Sigmoid colon (tissue), 7 donors: ENCODE results near the gene PRR19. TPM values are rescaled to one million over a fixed set of nuclear protein-coding genes. Genes with fewer than 3 reads are reported as not detected.
"Not testable (repeated sequence)": the region's sequence is repeated elsewhere in the genome, so short reads cannot be mapped to it uniquely, and the experiment has no call there.

Experiments used
- DNase-seq: peaks from one replicate; pipeline ENCODE4 v3.0.0-alpha.2; 2019
- H3K27ac ChIP-seq, 4 donors: fragments of 200-600 bp; sonication (generic); one replicate each; pipeline ENCODE4 v1.5.1; 2016 to 2019; ENCODE audit warnings: mild to moderate bottlenecking in 1 of 4
- H3K27me3 ChIP-seq, 3 donors: fragments of 200-600 bp; sonication (generic); one replicate each; pipeline ENCODE4 v1.5.1; 2019; ENCODE audit warnings: mild to moderate bottlenecking in 1 of 3
- H3K36me3 ChIP-seq, 4 donors: fragments of 200-600 bp; sonication (generic); one replicate each; pipeline ENCODE4 v1.5.1; 2016 to 2019
- H3K4me1 ChIP-seq, 4 donors: fragments of 200-600 bp; sonication (generic); one replicate each; pipeline ENCODE4 v1.5.1; 2017 to 2019
- H3K4me3 ChIP-seq, 4 donors: fragments of 200-600 bp; sonication (generic); one replicate each; pipeline ENCODE4 v1.5.1; 2017 to 2019; ENCODE audit warnings: mild to moderate bottlenecking in 2 of 4, moderate library complexity in 1 of 4
- H3K9me3 ChIP-seq, 4 donors: fragments of 200-600 bp in 3 of 4; sonication (generic) in 3 of 4; one replicate each; pipeline versions ENCODE4 v1.5.1 to v1.6.1; 2013 to 2019
- EP300 ChIP-seq, 4 donors: sonication (generic); formaldehyde crosslinking; IDR thresholded peaks; one replicate each; pipeline ENCODE4 v1.6.1; 2017; ENCODE audit warnings: antibody characterized with exemption in 4 of 4
- POLR2A ChIP-seq, 2 donors: fragments of 450-650 bp; IDR thresholded peaks; one replicate each; pipeline ENCODE4 v1.6.1; 2016; ENCODE audit warnings: antibody characterized with exemption in 2 of 2, mild to moderate bottlenecking in 2 of 2, moderate library complexity in 2 of 2
- POLR2AphosphoS5 ChIP-seq, 4 donors: sonication (generic); formaldehyde crosslinking; IDR thresholded peaks; one replicate each; pipeline ENCODE4 v1.6.1; 2017; ENCODE audit warnings: antibody characterized with exemption in 4 of 4
- WGBS, 2 donors: extraction: QIAGEN DNeasy Blood & Tissue Kit; methylation state at CpG; one replicate each; pipeline ENCODE4 v1.1.7; 2013; 5-methylcytosine and 5-hydroxymethylcytosine counted together
- intact Hi-C: fragments of 100-400 bp; cut with DNase I; formaldehyde crosslinking; loops from one replicate; pipeline ENCODE4 v1.15.1; 2023
- polyA plus RNA-seq, 3 donors: library from polyadenylated mRNA; stranded (reverse); fragments of 200-250 nt; gene quantifications; one replicate each; pipeline ENCODE4 v1.2.3, GENCODE V29; 2013
- total RNA-seq, 4 donors: library from RNA; depleted of rRNA; stranded (reverse); fragments of >200 nt; gene quantifications; one replicate each; pipeline ENCODE4 v1.1.0, GENCODE V29; 2016
- TF ChIP-seq, protein P1 (sequence below), 4 experiments: fragments of 450-650 bp in 3 of 4; fragments of 200-600 bp in 1 of 4; IDR thresholded peaks; one replicate each; pipeline ENCODE4 v1.5.1; 2016 to 2019; ENCODE audit warnings: antibody characterized with exemption in 4 of 4, mild to moderate bottlenecking in 3 of 4, moderate library complexity in 2 of 4
- donor health status: healthy with polysubstance abuse.
- donor health status: Bipolar disorder and iron deficiency.
- donor health status: healthy.

The PRR19 gene
- total and polyA plus RNA-seq, 7 donors, result 0.69 to 0.79 TPM; not detected in 5

DNA sequence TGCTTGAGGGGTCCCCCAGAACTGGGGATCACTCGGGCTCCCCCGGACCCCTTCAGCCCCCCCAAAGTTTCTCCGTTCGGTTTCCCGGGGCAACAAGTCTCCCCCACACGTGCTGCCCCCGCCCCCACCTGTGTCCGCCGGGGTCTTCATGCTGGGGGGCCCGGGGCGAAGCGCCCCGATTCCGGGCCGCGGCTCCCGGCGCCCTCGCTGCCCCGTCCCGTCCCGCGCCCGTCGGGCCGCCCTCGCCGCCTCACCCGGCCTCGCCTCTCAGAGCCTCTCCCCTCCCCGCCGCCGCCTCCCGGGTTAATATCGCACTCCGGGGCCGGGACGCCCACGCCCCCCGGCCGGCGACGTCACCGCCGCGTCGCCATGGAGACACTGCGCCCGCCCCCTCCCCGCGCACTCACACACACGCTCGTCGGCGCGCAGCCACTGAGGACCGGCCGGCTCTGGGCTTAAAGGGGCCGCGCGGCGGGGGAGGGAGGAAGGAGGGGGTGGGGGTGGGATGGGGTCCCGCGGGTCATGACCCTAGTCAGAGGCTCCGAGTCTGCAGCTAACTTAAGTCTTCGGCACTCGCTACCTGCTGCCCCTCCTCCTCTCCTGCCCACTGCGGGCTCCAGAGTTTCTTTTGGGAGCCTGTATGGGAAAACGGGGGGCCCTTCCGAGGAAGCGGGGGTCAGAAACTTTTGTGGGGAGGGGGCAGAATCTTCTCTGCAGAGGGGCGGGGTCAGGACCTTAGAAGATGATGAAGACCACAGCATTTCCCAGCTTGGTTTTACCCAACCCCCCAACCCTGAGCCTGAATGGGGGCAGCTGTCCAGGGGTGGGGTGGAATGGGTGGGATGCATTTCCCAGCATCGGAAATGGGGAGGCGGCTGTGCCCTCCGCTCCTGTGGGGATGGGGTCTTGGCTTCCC is 46.8 kb upstream of the PRR19 start, which contains the start of gene ERF:
ERF (minus strand) TSS at position 279 of the 916 bp plus-strand sequence; CDS start at position 150, 129 bp downstream.
- peak within 1 kb of the TSS; percentile 84 to 100 (median 98) for H3K4me3 ChIP-seq
- H3K36me3 ChIP-seq, result peaks cover 0 to under 1% (median under 1%) of the 10 kb centered on the region in 4 donors
- H3K4me1 ChIP-seq, result peaks cover 0 to 50% (median 39%) of the 10 kb centered on the region in 4 donors
- intact Hi-C loops, result loop anchor here (1.0 to 2.0 kb wide), 2 partner anchors 13 to 26 kb away; no protein-coding TSS in a partner anchor
- WGBS, 2 donors, result 1% methylated on average over 75 of the region's 75 CpGs
- TF ChIP-seq POLR2A (IDR thresholded peaks at IDR 0.05) (peak; percentile 33 to 53), POLR2AphosphoS5 (IDR thresholded peaks at IDR 0.05) (peak; percentile 97 to 99 (median 98)), EP300 (IDR thresholded peaks at IDR 0.05) (peak in 1 of 4 donors; percentile 17)
- TF ChIP-seq, protein P1, sequence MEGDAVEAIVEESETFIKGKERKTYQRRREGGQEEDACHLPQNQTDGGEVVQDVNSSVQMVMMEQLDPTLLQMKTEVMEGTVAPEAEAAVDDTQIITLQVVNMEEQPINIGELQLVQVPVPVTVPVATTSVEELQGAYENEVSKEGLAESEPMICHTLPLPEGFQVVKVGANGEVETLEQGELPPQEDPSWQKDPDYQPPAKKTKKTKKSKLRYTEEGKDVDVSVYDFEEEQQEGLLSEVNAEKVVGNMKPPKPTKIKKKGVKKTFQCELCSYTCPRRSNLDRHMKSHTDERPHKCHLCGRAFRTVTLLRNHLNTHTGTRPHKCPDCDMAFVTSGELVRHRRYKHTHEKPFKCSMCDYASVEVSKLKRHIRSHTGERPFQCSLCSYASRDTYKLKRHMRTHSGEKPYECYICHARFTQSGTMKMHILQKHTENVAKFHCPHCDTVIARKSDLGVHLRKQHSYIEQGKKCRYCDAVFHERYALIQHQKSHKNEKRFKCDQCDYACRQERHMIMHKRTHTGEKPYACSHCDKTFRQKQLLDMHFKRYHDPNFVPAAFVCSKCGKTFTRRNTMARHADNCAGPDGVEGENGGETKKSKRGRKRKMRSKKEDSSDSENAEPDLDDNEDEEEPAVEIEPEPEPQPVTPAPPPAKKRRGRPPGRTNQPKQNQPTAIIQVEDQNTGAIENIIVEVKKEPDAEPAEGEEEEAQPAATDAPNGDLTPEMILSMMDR (IDR thresholded peaks at IDR 0.05), result no peak
- H3K27ac ChIP-seq, result peak within 1 kb of the TSS; percentile 99 to 100 (median 100)
- H3K9me3 ChIP-seq, result no peaks in the 10 kb centered on the region
- peak; percentile 98 for DNase-seq
- H3K27me3 ChIP-seq, result no peaks in the 10 kb centered on the region

DNA sequence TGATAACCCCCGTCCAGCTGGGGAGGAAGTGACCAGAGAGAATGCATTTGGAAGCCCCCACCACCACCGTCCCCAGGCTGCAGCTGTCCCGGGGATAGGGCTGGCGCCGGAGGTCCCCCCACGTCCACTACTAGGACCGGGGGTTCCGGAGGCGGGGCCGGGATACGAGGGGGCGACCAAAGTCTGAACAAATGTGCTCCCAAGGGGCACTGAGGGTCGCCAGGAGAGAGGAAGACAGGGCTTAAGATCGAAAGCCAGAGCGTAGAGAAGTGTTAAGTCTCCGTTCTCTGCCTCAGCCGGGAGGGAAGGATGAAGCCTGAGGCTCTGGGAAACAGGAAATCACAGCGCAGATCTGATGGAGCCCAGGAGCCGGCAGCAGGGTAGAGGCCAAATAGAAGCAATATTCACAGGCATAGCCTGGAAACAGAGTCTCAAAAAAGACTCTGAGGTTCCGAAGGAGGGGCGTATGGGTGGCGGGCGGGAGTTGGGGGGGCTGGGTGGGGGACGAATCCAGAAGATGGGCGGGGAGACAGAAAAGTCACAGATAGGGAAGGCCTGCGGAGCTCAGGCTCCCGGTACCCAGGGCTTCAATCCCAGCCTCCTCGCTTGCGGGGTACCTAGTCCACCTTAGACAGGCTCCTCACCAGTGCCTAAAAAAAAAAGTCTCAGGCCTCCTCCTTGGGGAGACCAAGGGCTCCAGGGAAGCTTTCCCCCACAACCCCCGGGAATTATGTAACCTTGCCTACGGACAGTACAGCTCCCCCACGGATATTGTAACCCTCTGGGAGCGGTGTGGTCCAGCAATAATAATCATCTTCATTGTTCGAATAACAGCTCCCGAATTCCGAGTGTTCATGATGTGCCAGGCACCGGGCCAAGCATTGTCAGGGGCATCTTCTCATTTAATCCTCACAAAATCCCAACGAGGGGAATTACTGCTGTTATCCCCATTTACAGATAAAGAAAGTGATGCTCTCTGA is 45.9 kb upstream of the PRR19 start:
- Histone ChIP-seq H3K36me3 (no peaks in the 10 kb centered on the region), H3K4me3 (peak overlapping the region; percentile 84 to 100 (median 98)), H3K27me3 (no peaks in the 10 kb centered on the region), H3K9me3 (no peaks in the 10 kb centered on the region), H3K4me1 (peaks cover 0 to 40% (median 29%) of the 10 kb centered on the region in 4 donors), H3K27ac (peak overlapping the region; percentile 99 to 100 (median 100))
- peak; percentile 84 for DNase-seq
- TF ChIP-seq EP300 (IDR thresholded peaks at IDR 0.05), result no peak
- peak; percentile 25 to 71 (median 58) for TF ChIP-seq POLR2AphosphoS5 (IDR thresholded peaks at IDR 0.05)
- intact Hi-C loops, result loop anchor here (1.0 to 2.0 kb wide), 2 partner anchors 12 to 25 kb away; no protein-coding TSS in a partner anchor
- 4 to 11% methylated on average over 38 of the region's 38 CpGs for WGBS, 2 donors

DNA sequence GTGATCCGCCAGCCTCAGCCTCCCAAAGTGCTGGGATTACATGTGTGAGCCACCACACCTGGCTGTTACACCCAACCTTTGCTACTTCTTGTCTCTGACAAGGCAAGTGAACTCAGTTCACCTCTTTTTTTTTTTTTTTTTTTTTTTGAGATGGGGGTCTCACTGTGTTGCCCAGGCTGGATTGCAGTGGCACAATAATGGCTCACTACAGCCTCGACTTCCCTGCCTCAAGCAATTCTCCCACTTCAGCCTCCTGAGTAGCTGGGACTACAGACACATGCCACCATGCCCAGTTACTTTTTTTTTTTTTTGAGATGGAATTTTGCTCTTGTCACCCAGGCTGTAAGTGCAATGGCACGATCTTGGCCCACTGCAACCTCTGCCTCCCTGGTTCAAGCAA is 44.1 kb upstream of the PRR19 start:
- H3K4me3 ChIP-seq, intact Hi-C loops, H3K27ac ChIP-seq, DNase-seq, H3K9me3 ChIP-seq, H3K36me3 ChIP-seq, H3K27me3 ChIP-seq: not testable (repeated sequence)
- WGBS, 2 donors, result 57 to 89% methylated on average over 3 of the region's 3 CpGs
- H3K4me1 ChIP-seq, result peaks cover 0 to 22% (median 11%) of the 10 kb centered on the region in 4 donors

DNA sequence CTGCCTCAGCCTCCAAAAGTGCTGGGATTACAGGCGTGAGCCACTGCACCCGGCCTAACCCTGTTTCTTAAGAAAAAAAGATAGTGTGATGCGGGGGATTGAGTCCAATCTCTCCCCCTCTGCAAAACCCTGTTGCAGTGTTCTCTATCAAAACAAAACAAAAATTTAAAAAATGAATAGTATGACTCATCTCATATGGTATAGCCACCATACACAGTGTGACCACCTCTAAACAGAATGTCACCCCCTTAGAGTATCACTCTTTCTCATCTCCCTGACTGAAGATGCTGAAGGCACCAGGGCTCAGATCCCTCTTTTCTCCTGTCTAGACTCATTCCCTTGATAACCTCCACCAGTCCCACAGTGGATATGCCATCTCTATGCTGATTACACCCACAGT is 40.2 kb upstream of the PRR19 start:
- TF ChIP-seq, protein P1 (IDR thresholded peaks at IDR 0.05), result no peak
- TF ChIP-seq POLR2A (IDR thresholded peaks at IDR 0.05), result no peak
- no peak for TF ChIP-seq POLR2AphosphoS5 (IDR thresholded peaks at IDR 0.05)
- TF ChIP-seq EP300 (IDR thresholded peaks at IDR 0.05), result no peak
- H3K4me3 ChIP-seq, result no peak overlapping the region
- no peak overlapping the region for H3K27ac ChIP-seq
- DNase-seq, result no peak
- H3K4me1 ChIP-seq, result peaks cover 0 to 5% (median 2%) of the 10 kb centered on the region in 4 donors
- H3K9me3 ChIP-seq, result no peaks in the 10 kb centered on the region
- no peaks in the 10 kb centered on the region for H3K36me3 ChIP-seq
- intact Hi-C loops, result no loop called here
- 93 to 94% methylated on average over 3 of the region's 3 CpGs for WGBS, 2 donors
- H3K27me3 ChIP-seq, result no peaks in the 10 kb centered on the region

DNA sequence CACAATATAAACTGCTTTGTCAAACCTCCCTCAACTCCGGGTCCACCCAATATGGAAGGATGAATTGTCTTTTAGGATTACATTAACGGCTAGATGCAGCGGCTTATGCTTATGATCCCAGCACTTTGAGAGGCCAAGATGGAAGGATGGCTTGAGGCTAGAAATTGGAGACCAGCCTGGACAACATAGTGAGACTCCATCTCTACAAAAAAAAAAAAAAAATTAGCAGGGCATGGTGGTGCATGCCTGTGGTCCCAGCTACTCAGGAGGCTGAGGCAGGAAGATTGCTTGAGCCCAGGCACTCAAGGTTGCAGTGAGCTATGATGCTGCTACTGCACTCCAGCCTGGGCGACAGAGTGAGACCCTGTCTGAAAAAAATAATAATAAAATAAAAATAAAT is 35.8 kb upstream of the PRR19 start:
- peaks cover 0 to 25% (median 22%) of the 10 kb centered on the region in 4 donors for H3K4me1 ChIP-seq
- H3K27ac ChIP-seq, H3K27me3 ChIP-seq, intact Hi-C loops, H3K9me3 ChIP-seq, H3K4me3 ChIP-seq, H3K36me3 ChIP-seq, DNase-seq: not testable (repeated sequence)
- WGBS, 2 donors, result 94 to 96% methylated on average over 4 of the region's 4 CpGs

DNA sequence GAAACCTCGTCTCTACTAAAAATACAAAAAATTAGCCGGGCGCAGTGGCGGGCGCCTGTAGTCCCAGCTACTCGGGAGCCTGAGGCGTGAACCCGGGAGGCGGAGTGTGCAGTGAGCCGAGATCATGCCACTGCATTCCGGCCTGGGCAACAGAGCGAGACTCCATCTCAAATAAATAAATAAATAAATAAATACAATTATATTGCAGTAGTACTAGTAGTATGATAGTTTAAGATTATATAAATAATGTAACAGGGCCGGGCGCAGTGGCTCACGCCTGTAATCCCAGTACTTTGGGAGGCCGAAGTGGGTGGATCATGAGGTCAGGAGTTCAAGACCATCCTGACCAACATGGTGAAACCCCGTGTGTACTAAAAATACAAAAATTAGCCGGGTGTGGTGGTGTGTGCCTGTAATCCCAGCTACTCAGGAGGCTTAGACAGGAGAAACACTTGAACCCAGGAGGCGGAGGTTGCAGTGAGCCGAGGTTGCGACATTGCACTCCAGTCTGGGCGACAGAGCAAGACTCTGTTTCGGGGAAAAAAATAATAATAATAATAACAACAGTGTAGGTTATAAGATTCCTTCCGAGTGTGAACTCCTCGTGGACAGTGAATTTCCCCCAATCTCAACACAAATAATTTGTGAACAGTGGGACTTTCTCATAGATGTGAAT is 34.9 kb upstream of the PRR19 start:
- peak; percentile 64 for DNase-seq

More for the DNA sequence above, 34.9 kb upstream of the PRR19 start:
- H3K4me3 ChIP-seq, intact Hi-C loops, H3K36me3 ChIP-seq, H3K9me3 ChIP-seq, H3K27me3 ChIP-seq: not testable (repeated sequence)
- Histone ChIP-seq H3K4me1 (peaks cover 0 to 32% (median 29%) of the 10 kb centered on the region in 4 donors), H3K27ac (peak overlapping the region in 3 of 4 donors; percentile 94 to 99 (median 97))
- 89 to 94% methylated on average over 24 to 25 of the region's 25 CpGs for WGBS, 2 donors
